NCI-H2196 treated with DMSO at 0.1 percent for 48 hours (cell line): Measurements from ENCODE around the gene TMEM150C.

Experiments
- DNase-seq: peaks from one replicate; lab custom pipeline; 2025; ENCODE audit not compliant: unreplicated experiment; lab: John Stamatoyannopoulos, UW

TMEM150C gene

GRCh38 chr4:82561786-82562563 is at the start of gene TMEM150C:
Gene TMEM150C, minus strand, starts transcription at chr4:82561988. Its CDS starts 57,331 bp downstream, at chr4:82504657.
- DNase-seq: no peak

DNA sequence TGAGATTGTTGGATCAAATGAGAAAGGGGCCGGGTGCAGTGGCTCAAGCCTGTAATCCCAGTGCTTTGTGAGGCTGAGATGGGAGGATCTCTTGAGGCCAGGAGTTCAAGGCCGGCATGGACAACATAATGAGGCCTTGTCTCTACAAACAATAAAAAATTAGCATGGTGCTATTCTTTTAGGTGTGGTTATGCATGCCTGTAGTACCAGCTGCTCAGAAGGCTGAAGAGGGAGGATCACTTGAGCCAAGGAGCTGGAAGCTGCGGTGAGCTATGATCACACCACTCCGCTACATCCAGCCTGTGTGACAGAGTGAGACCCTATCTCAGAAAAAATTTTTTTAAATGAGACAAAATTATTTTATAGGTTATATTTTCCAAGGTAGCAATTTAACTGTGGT is 49.7 kb upstream of the TMEM150C start:
- DNase-seq: no peak

DNA sequence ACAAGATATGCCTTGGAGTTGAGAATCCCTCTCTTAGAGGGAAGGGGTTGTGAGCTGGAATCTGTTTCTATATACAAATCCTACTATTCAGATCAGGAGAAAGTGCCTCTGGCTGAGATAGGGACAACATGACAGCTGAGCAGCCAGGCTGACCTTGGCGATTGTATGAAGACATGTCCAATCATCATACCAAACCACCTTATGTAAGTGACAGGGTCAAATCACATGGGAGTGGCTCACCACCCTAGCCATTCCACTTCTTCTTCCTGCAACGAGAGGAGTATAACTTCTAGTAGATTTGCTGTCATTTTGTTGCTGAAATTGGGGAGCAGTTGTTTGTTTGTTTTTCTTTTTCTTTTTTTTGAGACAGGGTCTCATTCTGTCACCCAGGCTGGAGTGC is 48.3 kb upstream of the TMEM150C start:
- no peak for DNase-seq

DNA sequence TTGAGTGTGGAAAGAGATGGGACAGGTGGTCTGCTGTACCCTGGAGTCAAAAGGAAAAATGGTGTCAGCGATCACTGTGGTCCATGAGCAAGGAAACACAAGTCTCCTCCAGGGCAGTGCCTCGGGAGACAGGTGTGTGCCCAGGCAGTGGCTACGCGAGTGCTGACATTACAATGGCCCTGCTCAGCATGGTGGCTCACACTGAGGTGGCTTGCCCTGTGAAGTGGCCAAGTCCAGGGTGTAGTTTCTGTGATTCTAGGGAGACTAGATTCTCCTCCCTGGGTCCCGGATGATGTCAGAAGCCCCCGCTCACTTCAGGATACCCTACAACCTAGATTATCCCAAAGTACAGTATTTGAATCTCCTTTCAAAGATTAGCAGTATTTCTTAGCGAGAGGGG is 44.8 kb upstream of the TMEM150C start:
- DNase-seq: no peak

DNA sequence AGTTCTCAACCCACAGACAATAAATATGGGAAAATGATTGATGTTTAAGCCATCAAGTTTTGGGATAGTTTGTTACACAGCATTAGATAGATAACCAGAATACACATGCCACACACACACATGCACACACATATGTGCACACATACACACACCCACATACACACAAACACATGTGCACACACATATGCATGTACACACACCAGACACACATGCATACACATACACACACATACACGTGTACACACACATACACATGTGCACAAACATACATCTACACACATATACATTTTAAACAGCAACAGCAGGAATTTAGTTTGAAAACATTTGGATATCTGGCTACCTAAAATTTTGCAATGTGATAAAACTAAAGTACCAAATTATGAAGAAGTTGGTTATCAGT is 42.7 kb upstream of the TMEM150C start:
- no peak for DNase-seq

DNA sequence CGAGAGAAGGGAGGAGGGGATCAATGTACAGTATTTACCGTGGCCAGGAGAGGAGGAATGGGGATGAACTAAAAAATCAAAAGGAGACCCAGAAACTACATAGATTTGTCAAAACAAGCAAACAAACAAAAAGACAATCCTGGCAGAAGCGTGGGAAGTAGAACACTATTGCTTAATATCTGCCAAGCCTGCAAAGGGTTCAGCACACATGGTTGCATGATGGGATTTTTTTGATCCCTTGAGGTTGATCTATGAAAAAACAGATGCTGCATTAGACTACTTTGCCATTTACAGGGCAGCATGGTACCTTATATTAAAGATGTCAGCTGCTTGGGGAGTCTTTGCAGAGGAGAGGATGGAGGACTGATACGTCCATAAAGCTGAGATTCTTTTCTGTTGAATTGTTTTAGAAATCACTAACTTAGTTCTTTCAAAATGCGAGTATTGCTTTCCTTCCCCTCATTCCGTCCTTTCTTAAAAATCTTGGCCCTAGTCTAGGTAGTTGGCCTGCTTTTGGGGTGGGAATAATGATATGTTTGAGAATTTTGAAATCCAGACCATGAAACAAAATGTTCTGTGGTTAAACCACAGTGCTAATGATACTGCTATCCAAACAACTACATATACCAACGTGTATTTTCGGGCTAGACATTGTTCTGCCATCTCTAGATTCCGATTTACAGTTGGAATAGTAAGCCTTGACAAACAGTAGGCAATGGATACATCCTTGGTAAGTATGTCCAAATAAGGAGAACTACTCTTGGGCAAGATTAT is 39.6 kb upstream of the TMEM150C start:
- no peak for DNase-seq

DNA sequence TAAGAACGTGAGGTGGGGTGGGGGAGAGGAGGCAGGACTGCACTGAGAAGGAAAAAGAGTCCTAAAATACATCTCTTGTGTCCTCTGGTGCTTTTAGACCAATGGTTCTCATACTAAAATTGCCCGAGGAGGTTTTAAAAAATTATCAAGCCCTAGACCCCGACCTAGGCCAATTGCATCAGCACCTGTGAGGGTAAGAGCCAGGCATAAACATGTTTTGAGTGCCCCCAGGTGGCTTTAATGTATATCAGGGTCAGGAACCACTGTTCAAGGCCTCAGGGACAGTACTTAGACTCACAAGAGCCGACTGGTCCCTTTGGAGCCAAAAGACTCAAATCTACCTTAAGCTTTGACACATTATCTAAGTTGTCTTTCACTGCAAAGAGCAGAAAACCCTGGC is 37.5 kb upstream of the TMEM150C start:
- no peak for DNase-seq

DNA sequence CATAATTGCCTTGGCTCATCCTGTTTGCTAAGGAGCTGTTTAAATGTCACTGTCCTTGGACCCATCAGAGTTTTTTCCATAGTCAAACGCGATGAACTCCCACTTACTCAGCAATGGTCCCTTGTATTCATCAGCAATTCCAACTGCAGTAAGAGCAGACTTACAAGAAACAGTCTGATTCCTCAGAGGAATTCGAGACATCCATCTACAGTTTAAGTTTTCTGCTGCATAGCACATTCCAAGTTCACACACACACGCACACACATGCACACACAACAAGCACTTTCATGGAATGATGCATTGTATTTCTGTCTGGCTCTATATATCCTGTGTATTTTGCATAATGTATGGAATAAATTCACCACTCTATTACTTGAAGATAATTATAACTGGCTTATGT is 32.7 kb upstream of the TMEM150C start:
- DNase-seq: no peak

DNA sequence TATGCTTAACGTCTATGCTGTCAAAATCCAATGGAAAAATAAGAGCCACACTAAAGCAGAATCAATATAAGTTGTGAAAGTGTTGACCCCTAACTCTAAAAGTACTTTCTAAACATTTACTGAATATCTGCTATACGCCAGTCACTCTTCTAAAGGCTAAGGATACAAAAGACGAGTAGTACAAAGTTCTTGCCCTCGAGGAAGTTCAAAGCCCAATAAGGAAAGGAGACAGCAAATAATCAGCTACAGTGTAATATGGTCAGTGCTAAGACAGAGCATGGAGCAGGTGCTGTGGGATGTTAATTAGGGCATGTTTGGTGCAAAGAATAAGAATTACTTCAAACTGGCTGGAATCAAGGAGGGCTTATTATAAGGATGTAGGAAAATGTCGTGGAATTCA is 31.6 kb upstream of the TMEM150C start:
- DNase-seq: no peak

DNA sequence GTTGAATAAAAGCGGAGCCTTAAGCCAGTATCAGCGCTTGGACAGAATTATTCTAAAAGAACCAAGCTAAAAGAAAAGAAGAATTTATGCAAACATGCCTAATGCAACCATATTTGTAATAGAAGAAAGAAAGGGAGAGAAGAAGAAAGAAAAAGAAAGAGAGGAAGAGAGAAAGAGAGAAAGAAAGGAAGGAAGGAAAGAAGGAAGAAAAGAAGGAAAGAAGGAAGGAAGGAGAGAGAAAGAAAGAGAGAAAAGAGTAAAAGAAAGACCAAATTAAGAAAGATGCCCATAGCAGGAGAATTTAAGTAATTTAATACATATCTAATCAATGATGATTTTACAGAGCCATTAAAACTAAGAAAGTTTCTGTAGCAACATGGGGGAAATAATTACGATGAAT is 30.9 kb upstream of the TMEM150C start:
- no peak for DNase-seq

DNA sequence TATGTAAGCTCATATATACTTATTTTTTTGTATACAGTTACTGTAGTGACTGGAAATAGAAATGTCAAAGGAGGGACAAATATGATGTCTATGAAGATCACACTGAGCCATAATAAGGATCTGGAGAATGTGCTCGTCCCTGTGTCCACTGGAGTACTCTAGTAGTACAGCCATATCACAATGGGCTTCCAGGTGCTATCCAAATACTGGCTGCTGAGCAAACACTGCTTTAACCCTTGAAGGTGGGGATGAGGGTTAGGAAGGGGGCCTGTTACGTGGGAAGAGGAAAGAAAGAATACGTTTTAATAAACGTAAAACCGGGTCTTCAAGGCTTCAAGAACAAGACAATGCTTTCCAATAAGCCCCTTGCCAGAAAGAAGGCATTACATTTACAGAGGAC is 29.8 kb upstream of the TMEM150C start:
- DNase-seq: no peak

- no peak for DNase-seq
Observed at GRCh38 chr4:82589756-82590155, 28.0 kb upstream of the TMEM150C start.

DNA sequence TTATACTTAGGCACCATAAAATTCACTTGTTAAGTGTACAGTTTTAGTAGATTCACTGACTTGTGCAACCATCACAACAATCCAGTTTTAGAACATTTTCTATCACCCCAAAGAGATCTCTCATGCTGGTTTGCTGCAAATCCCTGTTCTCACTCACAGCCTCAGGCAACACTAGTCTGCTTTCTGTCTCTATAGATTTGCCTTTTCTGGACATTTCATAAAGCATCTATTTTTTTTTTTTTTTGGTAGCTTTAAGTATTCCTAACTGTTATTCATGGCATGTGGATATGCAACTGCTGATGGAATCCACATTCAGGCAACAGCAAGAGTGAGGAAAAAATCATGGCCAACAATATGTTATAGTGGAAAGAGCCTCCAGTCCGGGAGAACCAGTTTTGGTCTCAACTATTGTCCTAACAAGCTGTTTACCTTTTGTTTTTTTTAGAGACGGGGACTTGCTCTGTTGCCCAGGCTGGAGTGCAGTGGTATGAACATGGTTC is 27.0 kb upstream of the TMEM150C start:
- DNase-seq: no peak

- no peak for DNase-seq
Observed at GRCh38 chr4:82587826-82588540, 26.2 kb upstream of the TMEM150C start.

GRCh38 chr4:82585690-82586435 is 24.1 kb upstream of the TMEM150C start:
- DNase-seq: no peak

DNA sequence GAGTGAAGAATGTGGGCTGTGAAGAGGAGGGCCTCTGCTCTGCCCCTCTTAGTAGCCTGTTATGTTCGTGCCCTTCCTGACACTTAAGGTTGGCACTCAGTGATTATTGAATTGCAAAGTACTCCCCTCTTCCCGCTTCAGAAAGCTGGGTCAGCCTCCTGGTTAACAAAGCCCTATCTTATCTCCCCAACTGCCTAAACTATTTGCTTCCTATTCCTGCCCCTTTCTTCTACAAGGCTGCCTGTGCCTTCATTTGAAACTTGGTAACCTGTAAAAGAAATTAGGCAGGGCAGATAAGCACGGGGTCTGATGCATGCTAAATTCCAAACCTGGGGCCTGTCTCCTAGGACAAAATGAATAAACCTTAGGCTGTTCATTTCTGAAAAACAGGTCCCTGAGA is 23.1 kb upstream of the TMEM150C start:
- DNase-seq: no peak

- DNase-seq: no peak
Observed at GRCh38 chr4:82583897-82584587, 22.3 kb upstream of the TMEM150C start.

- no peak for DNase-seq
Observed at GRCh38 chr4:82579932-82580331, 18.1 kb upstream of the TMEM150C start.

- no peak for DNase-seq
Observed at GRCh38 chr4:82578935-82579334, 17.1 kb upstream of the TMEM150C start.

- DNase-seq: no peak
Observed at GRCh38 chr4:82577451-82577850, 15.7 kb upstream of the TMEM150C start.
